ENCODE data around the gene ADIG. TPM values are rescaled to one million over a fixed set of nuclear protein-coding genes. Genes with fewer than 3 reads are reported as not detected.

The ADIG gene
- total RNA-seq, 4 donors from 2014 or later = not detected

DNA sequence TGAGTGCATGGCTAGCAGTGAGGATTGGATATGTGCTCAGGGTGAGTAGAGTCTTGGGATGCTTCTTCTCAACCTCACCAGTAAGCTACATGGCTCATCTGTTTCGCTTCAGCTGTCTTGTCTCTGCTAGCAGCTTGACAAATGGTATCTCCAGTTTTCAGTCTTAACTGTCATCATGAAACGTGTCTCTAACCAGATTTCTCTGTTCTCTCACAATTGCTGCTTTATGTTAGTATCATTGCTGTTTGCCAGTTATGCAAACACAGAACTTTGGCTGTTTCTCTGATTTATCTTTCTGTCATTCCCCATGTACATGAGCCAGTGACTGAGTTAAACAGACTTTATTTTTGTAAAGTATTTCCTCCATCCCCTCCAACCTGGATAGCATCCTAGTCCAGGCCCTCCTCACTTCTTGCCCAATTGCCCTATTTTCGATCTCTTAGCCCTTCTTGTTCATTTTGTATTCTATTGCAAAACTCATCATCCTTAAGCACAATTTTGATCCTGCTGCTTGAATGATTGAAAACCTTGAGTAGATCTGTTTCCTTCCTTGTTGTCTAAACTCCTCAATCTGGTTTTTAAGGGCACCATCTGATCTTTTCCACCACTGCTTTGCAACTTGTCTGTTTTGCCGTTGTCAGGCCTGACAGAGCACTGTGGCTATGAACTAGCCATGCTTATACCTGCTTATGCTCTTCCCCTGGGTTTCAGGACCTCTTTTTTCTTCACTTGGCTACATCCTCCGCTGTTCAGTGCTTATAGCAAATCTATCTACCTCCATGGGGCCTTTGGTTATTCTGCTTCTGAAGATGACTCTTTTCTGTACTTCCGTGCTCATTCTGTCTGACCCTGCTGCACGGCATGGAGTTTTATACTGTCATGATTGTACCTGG is 37.7 kb upstream of the ADIG start:
- H3K9me3 ChIP-seq = no peaks in the 10 kb centered on the region
- no peaks in the 10 kb centered on the region for H3K27me3 ChIP-seq
- no peak for DNase-seq (ENCODE audit: extremely low spot score)
- intact Hi-C loops (cut with DNase I) = no loop called here
- no peak overlapping the region for H3K4me3 ChIP-seq
- 65% methylated on average over 7 of the region's 7 CpGs for WGBS
- no peak overlapping the region for H3K27ac ChIP-seq (replicated peaks in 1 of 4)
- peaks cover 52 to 100% (median 89%) of the 10 kb centered on the region in 4 donors for H3K36me3 ChIP-seq
- H3K4me1 ChIP-seq = peaks cover 0 to 13% (median 0%) of the 10 kb centered on the region in 4 donors
- TF ChIP-seq POLR2A (IDR thresholded peaks at IDR 0.05; ENCODE audit: low read depth) = no peak
- TF ChIP-seq POLR2AphosphoS5 (IDR thresholded peaks at IDR 0.05) = peak in 1 of 2 donors; percentile 16
- TF ChIP-seq EP300 (IDR thresholded peaks at IDR 0.05) = no peak

DNA sequence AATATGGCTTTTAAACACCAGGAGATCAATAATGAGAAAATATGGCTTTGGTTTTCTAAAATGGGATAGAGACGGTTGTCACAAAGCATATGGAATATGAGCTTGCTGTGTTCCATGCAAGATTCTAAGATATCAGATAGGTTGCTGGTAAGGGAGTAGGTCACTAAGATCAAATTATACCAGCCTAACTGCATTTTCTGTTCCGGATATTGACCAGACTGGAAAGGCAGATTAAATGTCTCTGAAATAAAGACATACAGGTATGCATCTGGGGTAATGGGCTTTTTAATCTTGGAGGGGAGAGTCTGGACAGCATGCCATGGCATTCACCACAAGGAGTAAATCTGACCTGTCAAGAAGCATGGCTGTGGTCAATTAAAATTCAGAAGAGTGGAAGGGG is 35.2 kb upstream of the ADIG start:
- intact Hi-C loops (cut with DNase I) = no loop called here
- TF ChIP-seq POLR2A (IDR thresholded peaks at IDR 0.05; ENCODE audit: low read depth) (no peak), POLR2AphosphoS5 (IDR thresholded peaks at IDR 0.05) (no peak)
- TF ChIP-seq, protein P1, sequence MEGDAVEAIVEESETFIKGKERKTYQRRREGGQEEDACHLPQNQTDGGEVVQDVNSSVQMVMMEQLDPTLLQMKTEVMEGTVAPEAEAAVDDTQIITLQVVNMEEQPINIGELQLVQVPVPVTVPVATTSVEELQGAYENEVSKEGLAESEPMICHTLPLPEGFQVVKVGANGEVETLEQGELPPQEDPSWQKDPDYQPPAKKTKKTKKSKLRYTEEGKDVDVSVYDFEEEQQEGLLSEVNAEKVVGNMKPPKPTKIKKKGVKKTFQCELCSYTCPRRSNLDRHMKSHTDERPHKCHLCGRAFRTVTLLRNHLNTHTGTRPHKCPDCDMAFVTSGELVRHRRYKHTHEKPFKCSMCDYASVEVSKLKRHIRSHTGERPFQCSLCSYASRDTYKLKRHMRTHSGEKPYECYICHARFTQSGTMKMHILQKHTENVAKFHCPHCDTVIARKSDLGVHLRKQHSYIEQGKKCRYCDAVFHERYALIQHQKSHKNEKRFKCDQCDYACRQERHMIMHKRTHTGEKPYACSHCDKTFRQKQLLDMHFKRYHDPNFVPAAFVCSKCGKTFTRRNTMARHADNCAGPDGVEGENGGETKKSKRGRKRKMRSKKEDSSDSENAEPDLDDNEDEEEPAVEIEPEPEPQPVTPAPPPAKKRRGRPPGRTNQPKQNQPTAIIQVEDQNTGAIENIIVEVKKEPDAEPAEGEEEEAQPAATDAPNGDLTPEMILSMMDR (IDR thresholded peaks at IDR 0.05) = no peak
- no peaks in the 10 kb centered on the region for H3K27me3 ChIP-seq
- H3K36me3 ChIP-seq = peaks cover 42 to 100% (median 87%) of the 10 kb centered on the region in 4 donors
- no peak for DNase-seq (ENCODE audit: extremely low spot score)
- no peak overlapping the region for H3K27ac ChIP-seq (replicated peaks in 1 of 4)
- H3K9me3 ChIP-seq = no peaks in the 10 kb centered on the region
- 93% methylated on average over 2 of the region's 2 CpGs for WGBS
- no peak overlapping the region for H3K4me3 ChIP-seq
- H3K4me1 ChIP-seq = peaks cover 0 to 13% (median 0%) of the 10 kb centered on the region in 4 donors

DNA sequence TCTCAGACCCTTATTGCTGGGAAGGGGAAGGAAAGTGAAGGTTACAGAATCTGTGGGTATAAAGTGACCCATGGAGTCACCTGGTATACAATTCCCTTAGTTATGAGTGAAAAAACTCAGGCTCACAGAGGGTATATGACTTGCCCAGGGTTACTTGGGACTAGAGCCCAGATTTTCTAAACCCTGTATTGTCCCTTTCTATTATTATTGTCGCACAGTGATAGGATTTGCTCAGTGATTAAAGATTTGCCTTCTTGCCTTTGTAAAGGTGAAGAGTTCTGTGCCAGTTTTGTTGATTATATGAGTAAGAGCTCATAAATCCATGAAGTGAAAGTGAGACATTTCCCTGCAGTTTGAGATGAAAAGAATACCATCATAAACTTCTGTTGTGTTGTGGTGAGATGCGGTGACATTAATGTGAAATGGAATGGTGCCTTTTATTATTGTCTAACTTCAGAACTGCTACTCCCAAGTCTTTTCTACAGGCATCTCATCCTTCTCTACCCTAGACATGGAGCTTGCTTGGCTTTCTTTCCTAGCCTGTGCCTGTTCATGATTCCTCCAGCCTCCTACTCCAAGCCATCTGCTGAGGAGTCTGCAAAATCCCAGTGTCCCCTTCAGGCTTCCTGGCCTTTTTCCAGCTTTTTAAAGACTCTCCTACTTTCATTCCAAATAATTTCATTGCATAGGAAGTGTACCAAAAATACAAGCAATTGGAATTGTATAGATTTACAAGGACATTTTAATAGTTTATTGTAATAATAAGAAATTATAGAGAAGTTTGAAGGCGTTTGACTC is 33.5 kb upstream of the ADIG start:
- Histone ChIP-seq H3K4me3 (no peak overlapping the region), H3K36me3 (peaks cover 46 to 100% (median 88%) of the 10 kb centered on the region in 4 donors), H3K27me3 (no peaks in the 10 kb centered on the region), H3K27ac (replicated peaks in 1 of 4) (no peak overlapping the region), H3K4me1 (peaks cover 0 to 12% (median 0%) of the 10 kb centered on the region in 4 donors), H3K9me3 (no peaks in the 10 kb centered on the region)
- TF ChIP-seq, protein P1 (IDR thresholded peaks at IDR 0.05) = no peak
- TF ChIP-seq POLR2AphosphoS5 (IDR thresholded peaks at IDR 0.05) (no peak), POLR2A (IDR thresholded peaks at IDR 0.05; ENCODE audit: low read depth) (no peak), EP300 (IDR thresholded peaks at IDR 0.05) (no peak)
- intact Hi-C loops (cut with DNase I) = no loop called here
- WGBS = 95% methylated on average over 3 of the region's 3 CpGs
- DNase-seq (ENCODE audit: extremely low spot score) = no peak

DNA sequence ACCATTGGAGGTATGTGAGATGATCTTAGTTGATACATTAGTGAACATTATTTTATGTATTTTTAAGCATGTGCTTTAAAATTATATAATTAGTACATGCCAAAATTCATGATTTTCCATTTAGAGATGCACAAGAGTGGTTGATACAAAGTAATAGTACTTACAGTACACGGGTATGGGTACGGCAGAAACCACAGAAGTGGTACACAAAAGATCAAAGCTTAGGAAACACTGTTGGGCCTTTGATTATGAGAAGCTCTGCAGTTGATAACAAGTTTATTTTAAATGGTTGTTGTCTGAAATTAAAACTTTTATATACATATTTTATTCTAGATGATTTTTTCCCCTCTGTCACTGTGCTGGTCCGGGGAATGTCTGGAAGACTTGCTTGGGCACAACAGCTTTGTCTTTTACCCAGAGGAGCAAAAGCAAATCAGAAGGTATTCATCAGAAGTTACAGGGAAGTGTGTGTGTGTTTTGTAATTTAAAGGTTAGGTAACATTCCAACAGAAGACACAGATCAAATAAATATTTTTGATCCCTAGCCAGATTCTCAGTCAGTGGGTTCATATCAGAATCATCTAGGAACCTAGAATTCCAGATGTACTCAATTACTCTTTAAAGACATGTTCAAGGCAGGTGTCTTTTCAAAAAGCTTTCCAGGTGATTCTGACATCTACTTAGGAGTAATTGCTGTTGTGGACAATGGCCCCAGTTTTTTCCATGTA is 32.5 kb upstream of the ADIG start:
- DNase-seq (ENCODE audit: extremely low spot score) = no peak
- TF ChIP-seq POLR2A (IDR thresholded peaks at IDR 0.05; ENCODE audit: low read depth) (no peak), POLR2AphosphoS5 (IDR thresholded peaks at IDR 0.05) (no peak), EP300 (IDR thresholded peaks at IDR 0.05) (no peak)
- TF ChIP-seq, protein P1 (IDR thresholded peaks at IDR 0.05) = no peak
- no peaks in the 10 kb centered on the region for H3K27me3 ChIP-seq
- H3K4me1 ChIP-seq = peaks cover 0 to 1% (median 0%) of the 10 kb centered on the region in 4 donors
- no peak overlapping the region for H3K27ac ChIP-seq (replicated peaks in 1 of 4)
- 98% methylated on average over 3 of the region's 3 CpGs for WGBS
- intact Hi-C loops (cut with DNase I) = no loop called here
- H3K4me3 ChIP-seq = no peak overlapping the region
- H3K9me3 ChIP-seq = no peaks in the 10 kb centered on the region
- peaks cover 46 to 100% (median 88%) of the 10 kb centered on the region in 4 donors for H3K36me3 ChIP-seq
